ENCODE measurements around the gene GATB.

Gene GATB

GRCh38 chr4:151798678-151799416 is 38.0 kb upstream of the GATB start:
- no peaks in the 10 kb centered on the region for H3K4me1 Mint-ChIP-seq (ENCODE audit: low read depth)
- DNase-seq (ENCODE audit: low spot score), result no peak
- H3K9me3 Mint-ChIP-seq, result no peaks in the 10 kb centered on the region
- H3K27ac Mint-ChIP-seq, result no peak overlapping the region
- H3K4me3 Mint-ChIP-seq, result no peak overlapping the region
- no peaks in the 10 kb centered on the region for H3K27me3 Mint-ChIP-seq (ENCODE audit: low read depth)
- H3K36me3 Mint-ChIP-seq (ENCODE audit: low read depth), result no peaks in the 10 kb centered on the region

- Mint-ChIP-seq H3K27ac (no peak overlapping the region), H3K4me3 (no peak overlapping the region), H3K9me3 (no peaks in the 10 kb centered on the region), H3K36me3 (ENCODE audit: low read depth) (no peaks in the 10 kb centered on the region), H3K4me1 (ENCODE audit: low read depth) (no peaks in the 10 kb centered on the region), H3K27me3 (ENCODE audit: low read depth) (no peaks in the 10 kb centered on the region)
- no peak for DNase-seq (ENCODE audit: low spot score)
These were observed 37.0 kb upstream of the GATB start for GRCh38 chr4:151797853-151798252.

GRCh38 chr4:151797131-151797530 is 36.3 kb upstream of the GATB start:
- Mint-ChIP-seq H3K36me3 (ENCODE audit: low read depth) (no peaks in the 10 kb centered on the region), H3K4me1 (ENCODE audit: low read depth) (no peaks in the 10 kb centered on the region)

GRCh38 chr4:151796106-151796505 is 35.3 kb upstream of the GATB start:
- Mint-ChIP-seq H3K36me3 (ENCODE audit: low read depth) (no peaks in the 10 kb centered on the region), H3K4me3 (no peak overlapping the region), H3K9me3 (no peaks in the 10 kb centered on the region), H3K27me3 (ENCODE audit: low read depth) (no peaks in the 10 kb centered on the region), H3K4me1 (ENCODE audit: low read depth) (no peaks in the 10 kb centered on the region), H3K27ac (no peak overlapping the region)
- DNase-seq (ENCODE audit: low spot score), result no peak

More at GRCh38 chr4:151797131-151797530, 36.3 kb upstream of the GATB start:
- DNase-seq (ENCODE audit: low spot score), result no peak
- no peaks in the 10 kb centered on the region for H3K27me3 Mint-ChIP-seq (ENCODE audit: low read depth)
- H3K9me3 Mint-ChIP-seq, result no peaks in the 10 kb centered on the region
- no peak overlapping the region for H3K27ac Mint-ChIP-seq
- no peak overlapping the region for H3K4me3 Mint-ChIP-seq

DNA sequence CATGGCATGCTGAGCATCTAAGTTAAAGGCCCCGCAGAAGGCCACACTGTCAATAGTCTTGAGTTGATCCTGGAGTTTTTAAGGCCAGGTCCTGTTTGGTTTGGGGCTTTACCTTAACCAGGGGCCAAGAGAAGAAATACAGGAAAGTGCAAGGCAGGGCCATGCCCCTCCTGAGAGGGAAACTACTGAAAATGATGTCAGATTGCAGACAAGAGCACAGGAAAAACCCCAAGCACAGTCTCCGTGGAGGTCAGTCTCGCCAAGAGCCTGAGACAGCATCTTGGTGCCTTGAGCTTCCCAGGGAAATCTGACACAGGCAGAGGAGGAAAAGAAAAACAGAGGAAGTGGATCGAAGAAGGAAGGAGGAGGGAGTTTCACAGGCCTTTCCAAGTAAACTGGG is 32.2 kb upstream of the GATB start:
- Mint-ChIP-seq H3K4me3 (no peak overlapping the region), H3K9me3 (no peaks in the 10 kb centered on the region), H3K36me3 (ENCODE audit: low read depth) (no peaks in the 10 kb centered on the region), H3K4me1 (ENCODE audit: low read depth) (no peaks in the 10 kb centered on the region), H3K27ac (no peak overlapping the region), H3K27me3 (ENCODE audit: low read depth) (peaks cover 6% of the 10 kb centered on the region)
- no peak for DNase-seq (ENCODE audit: low spot score)

DNA sequence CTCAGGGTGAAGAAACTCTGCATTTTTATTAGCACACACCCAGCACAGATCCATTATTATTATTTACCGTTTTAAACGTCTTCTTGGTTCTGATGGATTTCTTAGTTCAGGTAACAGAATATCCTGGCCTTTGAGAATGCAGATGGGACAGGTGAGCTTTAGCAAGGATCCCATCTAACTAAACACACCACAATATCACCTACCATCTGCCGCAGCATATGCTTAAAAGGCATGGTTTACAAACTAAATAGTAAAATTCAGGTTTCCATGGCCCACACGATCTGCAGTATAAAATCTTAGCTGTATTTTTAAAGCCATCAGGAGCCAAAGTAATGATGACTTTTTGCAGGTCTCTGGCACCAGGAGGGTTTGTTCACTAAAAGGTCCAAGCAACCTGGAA is 31.7 kb upstream of the GATB start:
- DNase-seq (ENCODE audit: low spot score), result no peak
- H3K27ac Mint-ChIP-seq, result no peak overlapping the region
- H3K27me3 Mint-ChIP-seq (ENCODE audit: low read depth), result peaks cover 6% of the 10 kb centered on the region
- H3K4me3 Mint-ChIP-seq, result no peak overlapping the region
- H3K9me3 Mint-ChIP-seq, result no peaks in the 10 kb centered on the region
- H3K4me1 Mint-ChIP-seq (ENCODE audit: low read depth), result no peaks in the 10 kb centered on the region
- H3K36me3 Mint-ChIP-seq (ENCODE audit: low read depth), result no peaks in the 10 kb centered on the region

GRCh38 chr4:151788021-151788420 is 27.2 kb upstream of the GATB start:
- no peaks in the 10 kb centered on the region for H3K4me1 Mint-ChIP-seq (ENCODE audit: low read depth)
- H3K27me3 Mint-ChIP-seq (ENCODE audit: low read depth), result peaks cover 9% of the 10 kb centered on the region
- H3K27ac Mint-ChIP-seq, result no peak overlapping the region
- DNase-seq (ENCODE audit: low spot score), result no peak
- H3K36me3 Mint-ChIP-seq (ENCODE audit: low read depth), result no peaks in the 10 kb centered on the region
- no peaks in the 10 kb centered on the region for H3K9me3 Mint-ChIP-seq
- no peak overlapping the region for H3K4me3 Mint-ChIP-seq

DNA sequence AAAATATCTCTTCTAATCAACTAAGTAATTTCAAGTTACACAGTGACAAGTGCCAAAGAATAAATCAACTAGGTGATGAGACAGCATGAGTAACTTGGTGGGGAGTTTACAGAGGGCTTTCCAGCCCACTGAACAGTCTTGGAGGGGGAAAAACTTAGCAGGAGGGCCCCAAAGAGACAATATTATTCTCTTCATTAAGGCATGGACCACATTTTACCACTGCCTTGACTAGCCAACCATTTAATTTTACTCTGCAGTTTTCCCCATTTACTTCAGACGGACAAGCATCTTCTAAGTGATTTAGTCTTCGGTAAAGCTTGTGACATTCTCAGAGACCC is 25.3 kb upstream of the GATB start:
- no peaks in the 10 kb centered on the region for H3K9me3 Mint-ChIP-seq
- H3K27ac Mint-ChIP-seq, result no peak overlapping the region

DNA sequence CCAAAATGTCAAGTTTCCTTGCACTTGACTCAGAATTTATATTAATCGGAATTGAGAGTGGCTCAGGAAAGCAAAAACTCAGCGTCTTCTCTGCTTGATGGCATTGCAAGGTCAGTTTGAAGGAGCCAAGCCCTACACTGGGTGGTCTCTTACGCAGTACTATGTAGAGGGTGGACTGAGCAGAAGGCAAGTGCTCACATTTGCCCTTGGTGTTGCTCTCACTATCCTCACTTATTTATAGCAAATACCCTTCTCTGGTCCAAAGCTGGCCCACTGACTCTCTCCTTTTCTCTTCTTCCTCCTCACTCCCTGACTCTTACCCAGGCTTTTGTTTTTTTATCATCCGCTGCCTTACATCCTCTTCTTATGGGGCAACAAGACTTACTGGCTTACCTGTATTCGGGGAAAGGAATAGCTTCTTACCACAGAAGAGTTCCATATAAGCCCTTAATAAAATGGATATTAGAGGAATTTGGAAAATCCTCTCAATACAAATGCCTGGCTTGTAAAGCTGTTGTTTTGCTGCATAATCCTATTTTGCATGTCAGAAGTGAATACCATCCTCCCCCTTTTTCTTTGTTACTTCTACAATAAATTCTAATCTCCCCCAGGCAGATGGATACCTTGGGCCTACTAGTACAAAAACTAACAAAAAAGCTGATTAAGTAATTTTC is 24.8 kb upstream of the GATB start:
- no peak overlapping the region for H3K27ac Mint-ChIP-seq
- no peaks in the 10 kb centered on the region for H3K9me3 Mint-ChIP-seq
- DNase-seq (ENCODE audit: low spot score), result no peak
- H3K4me3 Mint-ChIP-seq, result no peak overlapping the region
- peaks cover 17% of the 10 kb centered on the region for H3K27me3 Mint-ChIP-seq (ENCODE audit: low read depth)
- no peaks in the 10 kb centered on the region for H3K36me3 Mint-ChIP-seq (ENCODE audit: low read depth)
- H3K4me1 Mint-ChIP-seq (ENCODE audit: low read depth), result peaks cover 5% of the 10 kb centered on the region

More for the DNA sequence above, 25.3 kb upstream of the GATB start:
- Mint-ChIP-seq H3K36me3 (ENCODE audit: low read depth) (no peaks in the 10 kb centered on the region), H3K4me1 (ENCODE audit: low read depth) (peaks cover 5% of the 10 kb centered on the region), H3K4me3 (no peak overlapping the region), H3K27me3 (ENCODE audit: low read depth) (peaks cover 14% of the 10 kb centered on the region)
- no peak for DNase-seq (ENCODE audit: low spot score)

GRCh38 chr4:151784706-151785105 is 23.9 kb upstream of the GATB start:
- no peak overlapping the region for H3K4me3 Mint-ChIP-seq
- no peak overlapping the region for H3K27ac Mint-ChIP-seq
- peaks cover 5% of the 10 kb centered on the region for H3K4me1 Mint-ChIP-seq (ENCODE audit: low read depth)
- peaks cover 14% of the 10 kb centered on the region for H3K27me3 Mint-ChIP-seq (ENCODE audit: low read depth)
- DNase-seq (ENCODE audit: low spot score), result no peak
- H3K9me3 Mint-ChIP-seq, result no peaks in the 10 kb centered on the region
- no peaks in the 10 kb centered on the region for H3K36me3 Mint-ChIP-seq (ENCODE audit: low read depth)

GRCh38 chr4:151783867-151784266 is 23.1 kb upstream of the GATB start:
- H3K27ac Mint-ChIP-seq, result no peak overlapping the region
- H3K9me3 Mint-ChIP-seq, result no peaks in the 10 kb centered on the region
- no peaks in the 10 kb centered on the region for H3K36me3 Mint-ChIP-seq (ENCODE audit: low read depth)
- H3K27me3 Mint-ChIP-seq (ENCODE audit: low read depth), result peaks cover 14% of the 10 kb centered on the region
- peaks cover 5% of the 10 kb centered on the region for H3K4me1 Mint-ChIP-seq (ENCODE audit: low read depth)
- no peak for DNase-seq (ENCODE audit: low spot score)
- no peak overlapping the region for H3K4me3 Mint-ChIP-seq

DNA sequence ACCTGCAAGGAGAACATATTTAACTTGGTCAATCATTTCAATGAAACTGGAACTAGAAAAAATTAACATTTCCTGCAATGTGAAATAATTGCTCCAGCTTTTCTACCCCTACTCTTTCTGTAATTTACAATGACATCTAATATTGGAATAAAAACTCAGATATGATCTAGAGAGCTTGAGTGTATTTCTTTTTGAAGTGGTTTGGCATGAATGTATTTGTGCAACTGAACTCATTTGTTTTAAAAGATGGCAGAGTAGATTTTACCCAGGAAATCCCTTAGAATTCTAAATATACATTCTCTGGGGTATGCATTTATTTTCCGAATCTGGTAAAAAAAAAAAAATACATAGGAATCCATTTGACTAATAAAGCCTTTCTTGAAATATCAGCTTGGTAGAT is 21.5 kb upstream of the GATB start:
- DNase-seq (ENCODE audit: low spot score), result no peak
- H3K27me3 Mint-ChIP-seq (ENCODE audit: low read depth), result peaks cover 14% of the 10 kb centered on the region
- H3K36me3 Mint-ChIP-seq (ENCODE audit: low read depth), result no peaks in the 10 kb centered on the region
- no peak overlapping the region for H3K4me3 Mint-ChIP-seq
- H3K27ac Mint-ChIP-seq, result no peak overlapping the region
- H3K4me1 Mint-ChIP-seq (ENCODE audit: low read depth), result peaks cover 5% of the 10 kb centered on the region
- no peaks in the 10 kb centered on the region for H3K9me3 Mint-ChIP-seq

DNA sequence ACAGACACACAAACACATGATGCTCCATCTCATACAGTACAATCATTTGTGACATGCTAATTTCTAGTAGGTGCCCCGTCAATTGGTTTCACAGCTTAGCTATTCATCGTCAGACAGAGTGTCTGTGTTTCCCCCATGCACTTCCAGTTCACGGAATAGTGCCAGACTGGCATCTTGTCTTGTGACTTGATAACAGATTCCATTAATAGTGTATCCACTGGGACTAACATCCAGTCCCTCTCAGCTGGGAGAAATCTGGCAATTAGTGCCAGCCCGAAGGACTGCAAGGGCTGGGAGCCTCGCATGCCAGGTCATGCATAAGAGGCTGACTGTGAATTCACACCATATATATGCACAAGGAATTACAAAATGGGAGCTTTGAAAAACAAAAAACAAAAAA is 20.2 kb upstream of the GATB start:
- Mint-ChIP-seq H3K9me3 (no peaks in the 10 kb centered on the region), H3K4me3 (no peak overlapping the region), H3K27ac (no peak overlapping the region), H3K36me3 (ENCODE audit: low read depth) (no peaks in the 10 kb centered on the region), H3K27me3 (ENCODE audit: low read depth) (peaks cover 14% of the 10 kb centered on the region), H3K4me1 (ENCODE audit: low read depth) (peaks cover 5% of the 10 kb centered on the region)
- no peak for DNase-seq (ENCODE audit: low spot score)

DNA sequence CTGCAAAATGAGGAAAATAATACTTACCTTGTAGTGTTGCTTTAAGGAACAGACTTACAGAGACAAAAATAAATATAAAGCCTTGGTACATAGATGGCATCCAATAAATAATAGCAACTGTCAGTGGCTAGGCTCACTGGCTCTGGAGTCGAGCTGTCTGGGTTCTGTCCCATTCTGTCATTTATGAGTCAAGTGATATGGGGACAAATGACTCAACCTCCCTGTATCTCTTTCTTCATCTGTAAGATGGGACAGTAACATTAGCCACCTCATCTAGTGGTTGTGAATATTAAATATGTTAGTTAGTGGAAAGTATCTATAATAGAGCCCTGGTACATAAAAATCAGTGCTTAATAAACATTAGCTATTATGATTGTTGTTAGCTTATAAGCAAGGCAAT is 16.7 kb upstream of the GATB start:
- H3K4me1 Mint-ChIP-seq (ENCODE audit: low read depth), result peaks cover 5% of the 10 kb centered on the region

GRCh38 chr4:151774324-151774723 is 13.5 kb upstream of the GATB start:
- Mint-ChIP-seq H3K27me3 (ENCODE audit: low read depth) (peaks cover 9% of the 10 kb centered on the region), H3K4me3 (no peak overlapping the region), H3K9me3 (peaks cover 10% of the 10 kb centered on the region), H3K27ac (no peak overlapping the region), H3K36me3 (ENCODE audit: low read depth) (no peaks in the 10 kb centered on the region), H3K4me1 (ENCODE audit: low read depth) (no peaks in the 10 kb centered on the region)
- no peak for DNase-seq (ENCODE audit: low spot score)

More for the DNA sequence above, 16.7 kb upstream of the GATB start:
- Mint-ChIP-seq H3K9me3 (peaks cover 10% of the 10 kb centered on the region), H3K27ac (no peak overlapping the region), H3K36me3 (ENCODE audit: low read depth) (no peaks in the 10 kb centered on the region), H3K4me3 (no peak overlapping the region), H3K27me3 (ENCODE audit: low read depth) (peaks cover 15% of the 10 kb centered on the region)
- DNase-seq (ENCODE audit: low spot score), result no peak

Data from T-helper 2 cell treated with Interferon-gamma antibody and Interleukin-4, amounts not matched to agents 5 μg/mL and 100 μg/mL, for 36 hours (primary cell).